ENCODE data around the gene ELP4. TPM values are rescaled to one million over a fixed set of nuclear protein-coding genes. Genes with fewer than 3 reads are reported as not detected.
A peak's percentile ranks its signal among the peaks of the same experiment; 100 is the strongest.

ELP4 gene
- total and polyA plus RNA-seq, 9 of the 15 experiments (the other 6 are each of a cell fraction or from before 2014, with no cell fraction given), result 24.1 to 60.3 (median 38.7) TPM

GRCh38 chr11:31625868-31626267, 116.3 kb downstream of the ELP4 start (continued):
- no peak for TF ChIP-seq ZBTB11 (CRISPR knock-in tag; IDR thresholded peaks at IDR 0.05)

- no peak for FAIRE-seq
- in situ Hi-C loops (cut with MboI), result no loop called here
Measured at GRCh38 chr11:31628111-31628510, 118.5 kb downstream of the ELP4 start.

More at GRCh38 chr11:31628111-31628510, 118.5 kb downstream of the ELP4 start:
- TF ChIP-seq ASH1L (IDR thresholded peaks at IDR 0.05; ENCODE audit: borderline replicate concordance, low read depth, partially characterized antibody) (no peak), RFX1 (IDR thresholded peaks at IDR 0.05) (peak; percentile 60)
- ChIA-PET POLR2A (no interaction called here), CTCF (ENCODE audit: low intra/inter-chr PET ratio) (no interaction called here)
- H3K79me2 ChIP-seq (ENCODE audit: control insufficient read depth, insufficient read depth, low read length), result no peaks in the 10 kb centered on the region
- ATAC-seq (no peak), DNase-seq (ENCODE audit: extremely low read depth in 1 of 4, low spot score in 3 of 4) (no peak)
- H3K4me3 ChIP-seq, result no peak overlapping the region
- no peaks in the 10 kb centered on the region for H3K9me1 ChIP-seq (ENCODE audit: control insufficient read depth, insufficient read depth, low read length)
- no peaks in the 10 kb centered on the region for H4K20me1 ChIP-seq (replicated peaks; ENCODE audit: control insufficient read depth, insufficient read depth, low read length)
- no TSS peak for BruUV-seq (replicated peaks)
- H3K4me1 ChIP-seq (replicated peaks in 1 of 2; ENCODE audit: control insufficient read depth in 2 of 2, insufficient read depth in 2 of 2, low read length in 2 of 2), result no peaks in the 10 kb centered on the region
- 0 out of 3 replicates have a peak, but pooled peaks cover 3% of the 10 kb centered on the region for H3K36me3 ChIP-seq (ENCODE audit: control insufficient read depth, insufficient read depth, low read length)
- 71% methylated on average over 1 of the region's 1 CpG for WGBS (ENCODE audit: insufficient coverage, low coverage, missing lambda C conversion rate)
- H3K27ac ChIP-seq (ENCODE audit: extremely low read depth, low read depth, low read length), result no peak overlapping the region
- intact Hi-C loops (cut with micrococcal nuclease), result loop anchor here (10.0 kb wide), 1 partner anchor 233 kb away; no protein-coding TSS in a partner anchor
- H3K9me3 ChIP-seq (replicated peaks; ENCODE audit: control insufficient read depth, insufficient read depth, low read depth, low read length), result no peaks in the 10 kb centered on the region
- no peaks in the 10 kb centered on the region for H3K27me3 ChIP-seq (ENCODE audit: control insufficient read depth in 2 of 2, insufficient read depth in 2 of 2, low read length in 2 of 2)
- H3K9ac ChIP-seq (ENCODE audit: insufficient read depth in 1 of 2, low read depth in 2 of 2, low read length in 2 of 2), result no peak overlapping the region
- H3K4me2 ChIP-seq (ENCODE audit: insufficient read depth, low read length), result no peak overlapping the region
- no peak overlapping the region for H2AFZ ChIP-seq (ENCODE audit: low read depth, low read length)

All from K562 (cell line).